ENCODE measurements around the gene DMXL2. TPM values are rescaled to one million over a fixed set of nuclear protein-coding genes. Genes with fewer than 3 reads are reported as not detected.

Gene DMXL2
- polyA plus RNA-seq, 1 of the 3 experiments (the other 2 are of a cell fraction) = 6.4 TPM

DNA sequence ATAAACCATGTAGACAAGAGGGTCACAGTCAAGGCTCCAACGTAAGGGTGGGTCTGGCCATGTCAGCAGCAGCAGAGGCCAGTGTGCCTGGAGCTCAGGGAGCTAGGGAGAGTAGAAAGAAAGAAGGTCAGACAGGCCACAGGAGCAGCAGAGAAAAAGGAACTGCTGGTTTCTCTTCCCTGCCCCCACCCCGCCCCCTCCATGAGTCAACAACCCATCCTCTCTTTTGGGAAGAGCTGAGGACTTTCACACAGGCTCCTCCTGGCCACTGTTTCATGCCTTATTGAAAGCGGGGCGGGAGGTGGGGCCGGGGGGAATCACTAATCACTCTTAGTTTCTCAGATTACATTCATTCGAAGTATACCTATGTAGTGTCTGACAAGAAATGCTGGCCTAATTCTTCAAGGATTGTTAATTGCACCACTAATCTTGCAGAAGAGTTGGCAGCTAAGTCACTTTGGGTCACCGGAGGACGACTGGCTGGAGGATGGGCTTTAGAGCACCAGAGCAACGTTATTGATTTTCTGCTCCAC lies 49.6 kb upstream of the DMXL2 start:
- POLR2A ChIA-PET = no interaction called here
- WGBS (ENCODE audit: low lambda C conversion rate) = 46% methylated on average over 9 of the region's 9 CpGs
- no peak overlapping the region for H3K4me2 ChIP-seq

More for the DNA sequence above, 49.6 kb upstream of the DMXL2 start:
- Histone ChIP-seq H3K9me2 (no peaks in the 10 kb centered on the region), H3K27me3 (ENCODE audit: insufficient read depth) (no peaks in the 10 kb centered on the region), H3F3A (replicated peaks; ENCODE audit: insufficient read depth) (no peaks in the 10 kb centered on the region), H2AFZ (ENCODE audit: low read depth) (no peak overlapping the region), H3K9me3 (no peaks in the 10 kb centered on the region), H3K79me2 (ENCODE audit: insufficient read depth) (no peaks in the 10 kb centered on the region), H3K4me1 (ENCODE audit: control insufficient read depth in 1 of 2, insufficient read depth in 2 of 2, low read depth in 1 of 2, low read length in 1 of 2) (peaks cover 0 to 3% of the 10 kb centered on the region in 2 experiments; a peak in 1 of 4 replicates), H3K4me3 (ENCODE audit: low read depth in 2 of 2, low read length in 1 of 2) (no peak overlapping the region), H3K9ac (no peak overlapping the region), H3K36me3 (replicated peaks in 1 of 2; ENCODE audit: control insufficient read depth in 1 of 2, insufficient read depth in 2 of 2, low read length in 1 of 2) (no peaks in the 10 kb centered on the region), H3K27ac (ENCODE audit: low read depth in 2 of 2, low read length in 1 of 2) (no peak overlapping the region), H4K20me1 (ENCODE audit: insufficient read depth) (no peaks in the 10 kb centered on the region)
- TF ChIP-seq EZH2phosphoT487 (IDR thresholded peaks at IDR 0.05; ENCODE audit: borderline replicate concordance, low read depth) (no peak), RFX5 (IDR thresholded peaks at IDR 0.05; ENCODE audit: low read length) (no peak), NRF1 (IDR thresholded peaks at IDR 0.05; ENCODE audit: low read depth, low read length) (no peak), FOSL2 (IDR thresholded peaks at IDR 0.05; ENCODE audit: borderline replicate concordance, low read depth) (no peak), RCOR1 (IDR thresholded peaks at IDR 0.05; ENCODE audit: low read length) (no peak), CHD2 (IDR thresholded peaks at IDR 0.05; ENCODE audit: low read length, partially characterized antibody) (no peak), YY1 (IDR thresholded peaks at IDR 0.05; ENCODE audit: low read depth) (no peak), EP300 (IDR thresholded peaks at IDR 0.05; ENCODE audit: borderline replicate concordance in 1 of 2, low read depth in 1 of 2, low read length in 1 of 2) (no peak), NFIC (IDR thresholded peaks at IDR 0.05; ENCODE audit: borderline replicate concordance) (no peak), TAF1 (IDR thresholded peaks at IDR 0.05; ENCODE audit: borderline replicate concordance, low read depth, low read length) (no peak), RXRA (IDR thresholded peaks at IDR 0.05; ENCODE audit: borderline replicate concordance, low read depth) (no peak), TCF12 (IDR thresholded peaks at IDR 0.05) (no peak)
- TF ChIP-seq, protein P1, sequence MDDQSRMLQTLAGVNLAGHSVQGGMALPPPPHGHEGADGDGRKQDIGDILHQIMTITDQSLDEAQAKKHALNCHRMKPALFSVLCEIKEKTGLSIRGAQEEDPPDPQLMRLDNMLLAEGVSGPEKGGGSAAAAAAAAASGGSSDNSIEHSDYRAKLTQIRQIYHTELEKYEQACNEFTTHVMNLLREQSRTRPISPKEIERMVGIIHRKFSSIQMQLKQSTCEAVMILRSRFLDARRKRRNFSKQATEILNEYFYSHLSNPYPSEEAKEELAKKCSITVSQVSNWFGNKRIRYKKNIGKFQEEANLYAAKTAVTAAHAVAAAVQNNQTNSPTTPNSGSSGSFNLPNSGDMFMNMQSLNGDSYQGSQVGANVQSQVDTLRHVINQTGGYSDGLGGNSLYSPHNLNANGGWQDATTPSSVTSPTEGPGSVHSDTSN (IDR thresholded peaks at IDR 0.05) = no peak
- TF ChIP-seq, protein P2, sequence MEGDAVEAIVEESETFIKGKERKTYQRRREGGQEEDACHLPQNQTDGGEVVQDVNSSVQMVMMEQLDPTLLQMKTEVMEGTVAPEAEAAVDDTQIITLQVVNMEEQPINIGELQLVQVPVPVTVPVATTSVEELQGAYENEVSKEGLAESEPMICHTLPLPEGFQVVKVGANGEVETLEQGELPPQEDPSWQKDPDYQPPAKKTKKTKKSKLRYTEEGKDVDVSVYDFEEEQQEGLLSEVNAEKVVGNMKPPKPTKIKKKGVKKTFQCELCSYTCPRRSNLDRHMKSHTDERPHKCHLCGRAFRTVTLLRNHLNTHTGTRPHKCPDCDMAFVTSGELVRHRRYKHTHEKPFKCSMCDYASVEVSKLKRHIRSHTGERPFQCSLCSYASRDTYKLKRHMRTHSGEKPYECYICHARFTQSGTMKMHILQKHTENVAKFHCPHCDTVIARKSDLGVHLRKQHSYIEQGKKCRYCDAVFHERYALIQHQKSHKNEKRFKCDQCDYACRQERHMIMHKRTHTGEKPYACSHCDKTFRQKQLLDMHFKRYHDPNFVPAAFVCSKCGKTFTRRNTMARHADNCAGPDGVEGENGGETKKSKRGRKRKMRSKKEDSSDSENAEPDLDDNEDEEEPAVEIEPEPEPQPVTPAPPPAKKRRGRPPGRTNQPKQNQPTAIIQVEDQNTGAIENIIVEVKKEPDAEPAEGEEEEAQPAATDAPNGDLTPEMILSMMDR (IDR thresholded peaks at IDR 0.05) = no peak
- TF ChIP-seq, protein P3, sequence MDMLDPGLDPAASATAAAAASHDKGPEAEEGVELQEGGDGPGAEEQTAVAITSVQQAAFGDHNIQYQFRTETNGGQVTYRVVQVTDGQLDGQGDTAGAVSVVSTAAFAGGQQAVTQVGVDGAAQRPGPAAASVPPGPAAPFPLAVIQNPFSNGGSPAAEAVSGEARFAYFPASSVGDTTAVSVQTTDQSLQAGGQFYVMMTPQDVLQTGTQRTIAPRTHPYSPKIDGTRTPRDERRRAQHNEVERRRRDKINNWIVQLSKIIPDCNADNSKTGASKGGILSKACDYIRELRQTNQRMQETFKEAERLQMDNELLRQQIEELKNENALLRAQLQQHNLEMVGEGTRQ (IDR thresholded peaks at IDR 0.05; ENCODE audit: borderline replicate concordance, low read depth, low read length) = no peak
- TF ChIP-seq, protein P4, sequence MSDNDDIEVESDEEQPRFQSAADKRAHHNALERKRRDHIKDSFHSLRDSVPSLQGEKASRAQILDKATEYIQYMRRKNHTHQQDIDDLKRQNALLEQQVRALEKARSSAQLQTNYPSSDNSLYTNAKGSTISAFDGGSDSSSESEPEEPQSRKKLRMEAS (IDR thresholded peaks at IDR 0.05; ENCODE audit: low read depth) = no peak
- TF ChIP-seq, protein P5, sequence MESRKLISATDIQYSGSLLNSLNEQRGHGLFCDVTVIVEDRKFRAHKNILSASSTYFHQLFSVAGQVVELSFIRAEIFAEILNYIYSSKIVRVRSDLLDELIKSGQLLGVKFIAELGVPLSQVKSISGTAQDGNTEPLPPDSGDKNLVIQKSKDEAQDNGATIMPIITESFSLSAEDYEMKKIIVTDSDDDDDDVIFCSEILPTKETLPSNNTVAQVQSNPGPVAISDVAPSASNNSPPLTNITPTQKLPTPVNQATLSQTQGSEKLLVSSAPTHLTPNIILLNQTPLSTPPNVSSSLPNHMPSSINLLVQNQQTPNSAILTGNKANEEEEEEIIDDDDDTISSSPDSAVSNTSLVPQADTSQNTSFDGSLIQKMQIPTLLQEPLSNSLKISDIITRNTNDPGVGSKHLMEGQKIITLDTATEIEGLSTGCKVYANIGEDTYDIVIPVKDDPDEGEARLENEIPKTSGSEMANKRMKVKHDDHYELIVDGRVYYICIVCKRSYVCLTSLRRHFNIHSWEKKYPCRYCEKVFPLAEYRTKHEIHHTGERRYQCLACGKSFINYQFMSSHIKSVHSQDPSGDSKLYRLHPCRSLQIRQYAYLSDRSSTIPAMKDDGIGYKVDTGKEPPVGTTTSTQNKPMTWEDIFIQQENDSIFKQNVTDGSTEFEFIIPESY (IDR thresholded peaks at IDR 0.05; ENCODE audit: borderline replicate concordance, low read depth) = no peak
- no peak for DNase-seq
- CTCF ChIA-PET = interaction anchor here (0.7 to 0.8 kb wide), 2 partner anchors 9 to 104 kb away, joined by 3 to 4 read pairs; partner anchors contain the start of gene SCG3

Measured in SK-N-SH (cell line).